GM23338 (cell line): ENCODE results near the gene PLS1. TPM values are rescaled to one million over a fixed set of nuclear protein-coding genes. Genes with fewer than 3 reads are reported as not detected.

Experiments
- ATAC-seq: fragments of 200-7000 bp; cut with Tn5 transposase; 3 replicates; pipeline ENCODE4 v1.9.1; 2020
- DNase-seq: peaks from one replicate; pipeline ENCODE4 v3.0.0-alpha.2; 2015; ENCODE audit warnings: low spot score
- H2AFZ ChIP-seq: fragments of 200-600 bp; sonication (generic); 2 replicates; pipeline ENCODE4 v1.8.0; 2016; ENCODE audit warnings: antibody characterized with exemption, mild to moderate bottlenecking, moderate library complexity
- H3F3A ChIP-seq: fragments of 200-600 bp; sonication (generic); replicated peaks from 2 replicates; pipeline ENCODE4 v1.8.0; 2017; ENCODE audit warnings: antibody characterized with exemption, mixed run types, low read depth
- H3K27ac ChIP-seq: fragments of 200-600 bp; sonication (generic); 2 replicates; pipeline ENCODE4 v1.6.1; 2016; ENCODE audit warnings: low read depth
- H3K27me3 ChIP-seq: fragments of 200-600 bp; sonication (generic); 2 replicates; pipeline ENCODE4 v1.8.0; 2016; ENCODE audit warnings: mild to moderate bottlenecking, mixed run types, moderate library complexity; ENCODE audit not compliant: insufficient read depth
- H3K36me3 ChIP-seq: fragments of 200-600 bp; sonication (generic); 2 replicates; pipeline ENCODE4 v1.8.0; 2016; ENCODE audit warnings: mild to moderate bottlenecking; ENCODE audit not compliant: insufficient read depth
- H3K4me1 ChIP-seq: fragments of 200-600 bp; sonication (generic); 2 replicates; pipeline ENCODE4 v1.8.0; 2016; ENCODE audit warnings: mild to moderate bottlenecking, moderate library complexity; ENCODE audit not compliant: insufficient read depth
- H3K4me2 ChIP-seq: fragments of 200-600 bp; sonication (generic); 2 replicates; pipeline ENCODE4 v1.7.1; 2017; ENCODE audit warnings: mixed run types
- H3K4me3 ChIP-seq: fragments of 200-600 bp; sonication (generic); 2 replicates; pipeline ENCODE4 v1.6.1; 2016; ENCODE audit warnings: mixed run types
- H3K79me2 ChIP-seq: fragments of 200-600 bp; sonication (generic); replicated peaks from 2 replicates; pipeline ENCODE4 v1.8.0; 2017; ENCODE audit warnings: mild to moderate bottlenecking; ENCODE audit not compliant: insufficient read depth
- H3K9me2 ChIP-seq: fragments of 200-600 bp; sonication (generic); 2 replicates; pipeline ENCODE4 v1.8.0; 2017; ENCODE audit not compliant: insufficient read depth
- H4K20me1 ChIP-seq: fragments of 200-600 bp; sonication (generic); replicated peaks from 2 replicates; pipeline ENCODE4 v1.8.0; 2017; ENCODE audit warnings: mild to moderate bottlenecking; ENCODE audit not compliant: insufficient read depth
- H3K27ac Mint-ChIP-seq: 2 replicates; pipeline ENCODE4 v1.8.0; 2020; ENCODE audit warnings: inconsistent platforms, mild to moderate bottlenecking, moderate library complexity, mixed read lengths
- H3K27me3 Mint-ChIP-seq: 3 replicates; pipeline ENCODE4 v1.8.0; 2022; ENCODE audit warnings: low read depth, mild to moderate bottlenecking, moderate library complexity, mixed read lengths, inconsistent platforms; ENCODE audit not compliant: insufficient read depth, poor library complexity
- H3K36me3 Mint-ChIP-seq: 3 replicates; pipeline ENCODE4 v1.8.0; 2021; ENCODE audit warnings: low read depth, mild to moderate bottlenecking, inconsistent platforms, moderate library complexity, mixed read lengths
- H3K4me1 Mint-ChIP-seq: 3 replicates; pipeline ENCODE4 v1.8.0; 2020; ENCODE audit warnings: mild to moderate bottlenecking, inconsistent platforms, mixed read lengths
- H3K4me3 Mint-ChIP-seq: 3 replicates; pipeline ENCODE4 v1.8.0; 2021; ENCODE audit warnings: moderate library complexity, mild to moderate bottlenecking, inconsistent platforms, mixed read lengths
- H3K9me3 Mint-ChIP-seq: 3 replicates; pipeline ENCODE4 v1.8.0; 2020; ENCODE audit warnings: moderate library complexity, mild to moderate bottlenecking, inconsistent platforms, mixed read lengths
- EZH2 ChIP-seq: fragments of 200-600 bp; sonication (generic); IDR thresholded peaks from one replicate; pipeline ENCODE4 v1.8.0; 2017; ENCODE audit warnings: antibody characterized with exemption, mild to moderate bottlenecking, low read depth; ENCODE audit not compliant: unreplicated experiment
- EZH2phosphoT487 ChIP-seq: fragments of 200-600 bp; sonication (generic); IDR thresholded peaks from one replicate; pipeline ENCODE4 v1.8.1; 2018; ENCODE audit warnings: antibody characterized with exemption; ENCODE audit not compliant: unreplicated experiment
- JUNB ChIP-seq: IDR thresholded peaks from one replicate; pipeline ENCODE4 v1.6.1; 2016; ENCODE audit warnings: antibody characterized with exemption; ENCODE audit not compliant: unreplicated experiment
- STAT1 ChIP-seq: IDR thresholded peaks from one replicate; pipeline ENCODE4 v1.6.1; 2016; ENCODE audit warnings: antibody characterized with exemption; ENCODE audit not compliant: unreplicated experiment
- ZNF114 ChIP-seq: fragments of 250-450 bp; sonication (Bioruptor Pico); IDR thresholded peaks from 2 replicates; pipeline ENCODE4 v1.5.0; 2020; ENCODE audit warnings: mild to moderate bottlenecking, moderate library complexity
- polyA plus RNA-seq: library from polyadenylated mRNA; unstranded; fragments of >200 nt; fragmentation: Nextera tagmentation; extraction: Ambion mirVana; gene quantifications from 2 replicates; pipeline ENCODE4 v1.2.1, GENCODE V29; 2016
- total RNA-seq: library from RNA; depleted of rRNA; stranded (reverse); fragments of >200 nt; shearing (Covaris generic); gene quantifications from 2 replicates; pipeline ENCODE4 v1.2.3, GENCODE V29; 2014
- TF ChIP-seq, protein P1 (sequence below), 2 experiments: fragments of 200-600 bp in 1 of 2; sonication (generic) in 1 of 2; conservative IDR thresholded peaks; 2 replicates each; pipeline versions ENCODE4 v1.5.1 to v1.6.1; 2016 to 2017; ENCODE audit warnings: antibody characterized with exemption in 2 of 2, low read depth in 2 of 2, mild to moderate bottlenecking in 2 of 2, moderate library complexity in 1 of 2
- TF ChIP-seq, protein P2 (sequence below): fragments of 250-450 bp; sonication (Bioruptor Pico); IDR thresholded peaks from 2 replicates; pipeline ENCODE4 v1.5.0; 2020; ENCODE audit warnings: mild to moderate bottlenecking, moderate library complexity

The PLS1 gene
- total and polyA plus RNA-seq, 2 experiments from 2014 or later = 18.4 to 42.2 TPM

DNA sequence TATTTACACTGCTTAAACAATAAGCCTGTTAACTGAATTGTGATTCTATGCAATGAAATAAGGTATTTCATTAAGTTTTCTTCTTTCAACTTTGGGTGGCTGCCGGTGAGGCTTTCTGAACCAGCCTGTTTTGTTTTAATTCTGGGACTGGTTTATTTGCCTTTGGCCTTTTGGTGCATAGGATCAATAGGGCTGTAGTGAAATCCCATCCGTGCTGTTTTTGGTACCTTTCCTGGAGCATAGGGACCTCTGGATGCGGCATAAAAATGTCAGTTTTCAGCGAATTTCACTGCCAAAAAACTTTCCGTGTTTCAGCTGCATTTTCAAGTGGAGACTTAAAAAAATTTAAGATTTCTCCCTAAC, 514 bp downstream of the PLS1 start:
- Histone ChIP-seq H2AFZ (peak overlapping the region; percentile 99), H3K79me2 (peaks cover 9% of the 10 kb centered on the region; the same call in 1 of the 2 replicates), H3K36me3 (no peaks in the 10 kb centered on the region), H3K27ac (no peak overlapping the region), H3K27me3 (peaks cover 7% of the 10 kb centered on the region; the same call in 1 of the 2 replicates), H3K4me3 (peak overlapping the region; percentile 90), H3K4me1 (peaks cover 12% of the 10 kb centered on the region), H3K9me2 (no peaks in the 10 kb centered on the region; the same call in 1 of the 2 replicates), H4K20me1 (no peaks in the 10 kb centered on the region), H3K4me2 (peak overlapping the region; percentile 99), H3F3A (no peaks in the 10 kb centered on the region; the same call in 1 of the 2 replicates)
- H3K9me3 Mint-ChIP-seq = no peaks in the 10 kb centered on the region
- no peak overlapping the region for H3K27ac Mint-ChIP-seq
- DNase-seq = no peak
- peak; percentile 7; the same call in 2 of the 3 replicates for ATAC-seq
- H3K4me1 Mint-ChIP-seq = peaks cover 18% of the 10 kb centered on the region
- peaks cover 6% of the 10 kb centered on the region for H3K27me3 Mint-ChIP-seq
- peak overlapping the region; percentile 88 for H3K4me3 Mint-ChIP-seq
- TF ChIP-seq JUNB (no peak), EZH2phosphoT487 (no peak), STAT1 (no peak), EZH2 (no peak), ZNF114 (CRISPR knock-in tag) (no peak)
- TF ChIP-seq, protein P1, sequence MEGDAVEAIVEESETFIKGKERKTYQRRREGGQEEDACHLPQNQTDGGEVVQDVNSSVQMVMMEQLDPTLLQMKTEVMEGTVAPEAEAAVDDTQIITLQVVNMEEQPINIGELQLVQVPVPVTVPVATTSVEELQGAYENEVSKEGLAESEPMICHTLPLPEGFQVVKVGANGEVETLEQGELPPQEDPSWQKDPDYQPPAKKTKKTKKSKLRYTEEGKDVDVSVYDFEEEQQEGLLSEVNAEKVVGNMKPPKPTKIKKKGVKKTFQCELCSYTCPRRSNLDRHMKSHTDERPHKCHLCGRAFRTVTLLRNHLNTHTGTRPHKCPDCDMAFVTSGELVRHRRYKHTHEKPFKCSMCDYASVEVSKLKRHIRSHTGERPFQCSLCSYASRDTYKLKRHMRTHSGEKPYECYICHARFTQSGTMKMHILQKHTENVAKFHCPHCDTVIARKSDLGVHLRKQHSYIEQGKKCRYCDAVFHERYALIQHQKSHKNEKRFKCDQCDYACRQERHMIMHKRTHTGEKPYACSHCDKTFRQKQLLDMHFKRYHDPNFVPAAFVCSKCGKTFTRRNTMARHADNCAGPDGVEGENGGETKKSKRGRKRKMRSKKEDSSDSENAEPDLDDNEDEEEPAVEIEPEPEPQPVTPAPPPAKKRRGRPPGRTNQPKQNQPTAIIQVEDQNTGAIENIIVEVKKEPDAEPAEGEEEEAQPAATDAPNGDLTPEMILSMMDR (conservative IDR thresholded peaks at IDR 0.05; ENCODE audit: low read depth in 2 of 2) = no peak
- TF ChIP-seq, protein P2, sequence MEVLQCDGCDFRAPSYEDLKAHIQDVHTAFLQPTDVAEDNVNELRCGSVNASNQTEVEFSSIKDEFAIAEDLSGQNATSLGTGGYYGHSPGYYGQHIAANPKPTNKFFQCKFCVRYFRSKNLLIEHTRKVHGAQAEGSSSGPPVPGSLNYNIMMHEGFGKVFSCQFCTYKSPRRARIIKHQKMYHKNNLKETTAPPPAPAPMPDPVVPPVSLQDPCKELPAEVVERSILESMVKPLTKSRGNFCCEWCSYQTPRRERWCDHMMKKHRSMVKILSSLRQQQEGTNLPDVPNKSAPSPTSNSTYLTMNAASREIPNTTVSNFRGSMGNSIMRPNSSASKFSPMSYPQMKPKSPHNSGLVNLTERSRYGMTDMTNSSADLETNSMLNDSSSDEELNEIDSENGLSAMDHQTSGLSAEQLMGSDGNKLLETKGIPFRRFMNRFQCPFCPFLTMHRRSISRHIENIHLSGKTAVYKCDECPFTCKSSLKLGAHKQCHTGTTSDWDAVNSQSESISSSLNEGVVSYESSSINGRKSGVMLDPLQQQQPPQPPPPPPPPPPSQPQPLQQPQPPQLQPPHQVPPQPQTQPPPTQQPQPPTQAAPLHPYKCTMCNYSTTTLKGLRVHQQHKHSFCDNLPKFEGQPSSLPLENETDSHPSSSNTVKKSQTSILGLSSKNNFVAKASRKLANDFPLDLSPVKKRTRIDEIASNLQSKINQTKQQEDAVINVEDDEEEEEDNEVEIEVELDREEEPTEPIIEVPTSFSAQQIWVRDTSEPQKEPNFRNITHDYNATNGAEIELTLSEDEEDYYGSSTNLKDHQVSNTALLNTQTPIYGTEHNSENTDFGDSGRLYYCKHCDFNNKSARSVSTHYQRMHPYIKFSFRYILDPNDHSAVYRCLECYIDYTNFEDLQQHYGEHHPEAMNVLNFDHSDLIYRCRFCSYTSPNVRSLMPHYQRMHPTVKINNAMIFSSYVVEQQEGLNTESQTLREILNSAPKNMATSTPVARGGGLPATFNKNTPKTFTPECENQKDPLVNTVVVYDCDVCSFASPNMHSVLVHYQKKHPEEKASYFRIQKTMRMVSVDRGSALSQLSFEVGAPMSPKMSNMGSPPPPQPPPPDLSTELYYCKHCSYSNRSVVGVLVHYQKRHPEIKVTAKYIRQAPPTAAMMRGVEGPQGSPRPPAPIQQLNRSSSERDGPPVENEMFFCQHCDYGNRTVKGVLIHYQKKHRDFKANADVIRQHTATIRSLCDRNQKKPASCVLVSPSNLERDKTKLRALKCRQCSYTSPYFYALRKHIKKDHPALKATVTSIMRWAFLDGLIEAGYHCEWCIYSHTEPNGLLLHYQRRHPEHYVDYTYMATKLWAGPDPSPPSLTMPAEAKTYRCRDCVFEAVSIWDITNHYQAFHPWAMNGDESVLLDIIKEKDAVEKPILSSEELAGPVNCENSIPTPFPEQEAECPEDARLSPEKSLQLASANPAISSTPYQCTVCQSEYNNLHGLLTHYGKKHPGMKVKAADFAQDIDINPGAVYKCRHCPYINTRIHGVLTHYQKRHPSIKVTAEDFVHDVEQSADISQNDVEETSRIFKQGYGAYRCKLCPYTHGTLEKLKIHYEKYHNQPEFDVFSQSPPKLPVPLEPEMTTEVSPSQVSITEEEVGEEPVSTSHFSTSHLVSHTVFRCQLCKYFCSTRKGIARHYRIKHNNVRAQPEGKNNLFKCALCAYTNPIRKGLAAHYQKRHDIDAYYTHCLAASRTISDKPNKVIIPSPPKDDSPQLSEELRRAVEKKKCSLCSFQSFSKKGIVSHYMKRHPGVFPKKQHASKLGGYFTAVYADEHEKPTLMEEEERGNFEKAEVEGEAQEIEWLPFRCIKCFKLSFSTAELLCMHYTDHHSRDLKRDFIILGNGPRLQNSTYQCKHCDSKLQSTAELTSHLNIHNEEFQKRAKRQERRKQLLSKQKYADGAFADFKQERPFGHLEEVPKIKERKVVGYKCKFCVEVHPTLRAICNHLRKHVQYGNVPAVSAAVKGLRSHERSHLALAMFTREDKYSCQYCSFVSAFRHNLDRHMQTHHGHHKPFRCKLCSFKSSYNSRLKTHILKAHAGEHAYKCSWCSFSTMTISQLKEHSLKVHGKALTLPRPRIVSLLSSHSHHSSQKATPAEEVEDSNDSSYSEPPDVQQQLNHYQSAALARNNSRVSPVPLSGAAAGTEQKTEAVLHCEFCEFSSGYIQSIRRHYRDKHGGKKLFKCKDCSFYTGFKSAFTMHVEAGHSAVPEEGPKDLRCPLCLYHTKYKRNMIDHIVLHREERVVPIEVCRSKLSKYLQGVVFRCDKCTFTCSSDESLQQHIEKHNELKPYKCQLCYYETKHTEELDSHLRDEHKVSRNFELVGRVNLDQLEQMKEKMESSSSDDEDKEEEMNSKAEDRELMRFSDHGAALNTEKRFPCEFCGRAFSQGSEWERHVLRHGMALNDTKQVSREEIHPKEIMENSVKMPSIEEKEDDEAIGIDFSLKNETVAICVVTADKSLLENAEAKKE = no peak
- H3K36me3 Mint-ChIP-seq = peaks cover 13% of the 10 kb centered on the region
